Measurements from ENCODE around the gene MRPS7.

The MRPS7 gene

DNA sequence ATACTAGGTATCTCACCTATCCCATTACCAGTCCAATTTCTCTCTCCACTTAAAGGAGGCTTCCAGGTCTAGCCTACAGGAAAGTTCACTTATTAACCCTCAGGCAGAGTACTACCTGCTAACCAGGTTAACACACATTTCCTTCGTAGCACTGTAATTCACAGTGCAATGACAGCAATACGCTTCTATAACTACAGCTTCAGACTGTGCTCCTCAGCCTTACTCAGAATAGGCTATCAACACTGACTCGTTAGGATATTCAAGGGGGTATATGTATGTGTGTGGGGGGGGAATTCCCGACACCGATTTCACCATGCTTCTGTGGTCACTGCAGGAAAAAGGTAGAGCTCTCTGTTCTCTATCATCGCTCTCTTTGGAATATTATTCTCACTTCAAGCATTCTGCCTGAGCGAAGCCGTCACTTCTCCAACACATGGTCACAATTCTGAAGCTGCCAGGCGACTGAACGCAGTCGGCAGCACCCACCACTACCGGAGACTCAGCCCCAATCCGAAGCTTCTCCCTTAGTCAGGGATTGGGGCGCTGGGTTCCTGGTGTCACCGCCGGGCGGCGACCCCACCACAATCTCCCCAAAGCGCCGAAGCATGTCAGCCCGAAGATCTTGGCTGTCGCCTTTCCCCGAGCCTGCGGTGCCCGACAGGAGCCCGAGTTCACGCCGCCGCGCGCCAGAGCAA lies 891 bp upstream of the MRPS7 start:
- peak overlapping the region; percentile 82 for H2AFZ ChIP-seq (ENCODE audit: low read length)
- H4K20me1 ChIP-seq (ENCODE audit: insufficient read depth, low read length, poor library complexity, severe bottlenecking): peaks cover 13% of the 10 kb centered on the region
- H3K9ac ChIP-seq (ENCODE audit: low read depth, low read length, poor library complexity, severe bottlenecking): peak overlapping the region; percentile 94
- H3K36me3 ChIP-seq (ENCODE audit: insufficient read depth, low read length): peaks cover 6% of the 10 kb centered on the region; the same call in 1 of the 2 replicates
- TF ChIP-seq, protein P1, sequence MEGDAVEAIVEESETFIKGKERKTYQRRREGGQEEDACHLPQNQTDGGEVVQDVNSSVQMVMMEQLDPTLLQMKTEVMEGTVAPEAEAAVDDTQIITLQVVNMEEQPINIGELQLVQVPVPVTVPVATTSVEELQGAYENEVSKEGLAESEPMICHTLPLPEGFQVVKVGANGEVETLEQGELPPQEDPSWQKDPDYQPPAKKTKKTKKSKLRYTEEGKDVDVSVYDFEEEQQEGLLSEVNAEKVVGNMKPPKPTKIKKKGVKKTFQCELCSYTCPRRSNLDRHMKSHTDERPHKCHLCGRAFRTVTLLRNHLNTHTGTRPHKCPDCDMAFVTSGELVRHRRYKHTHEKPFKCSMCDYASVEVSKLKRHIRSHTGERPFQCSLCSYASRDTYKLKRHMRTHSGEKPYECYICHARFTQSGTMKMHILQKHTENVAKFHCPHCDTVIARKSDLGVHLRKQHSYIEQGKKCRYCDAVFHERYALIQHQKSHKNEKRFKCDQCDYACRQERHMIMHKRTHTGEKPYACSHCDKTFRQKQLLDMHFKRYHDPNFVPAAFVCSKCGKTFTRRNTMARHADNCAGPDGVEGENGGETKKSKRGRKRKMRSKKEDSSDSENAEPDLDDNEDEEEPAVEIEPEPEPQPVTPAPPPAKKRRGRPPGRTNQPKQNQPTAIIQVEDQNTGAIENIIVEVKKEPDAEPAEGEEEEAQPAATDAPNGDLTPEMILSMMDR (conservative IDR thresholded peaks at IDR 0.05; ENCODE audit: low read length): 0 out of 2 replicates have a peak, but pooled peaks have one; percentile 11
- no peak for TF ChIP-seq EZH2phosphoT487 (IDR thresholded peaks at IDR 0.05; ENCODE audit: borderline replicate concordance)
- no peaks in the 10 kb centered on the region for H3K9me2 ChIP-seq (replicated peaks; ENCODE audit: low read depth, low read length)
- H3K4me3 ChIP-seq (ENCODE audit: low read length, poor library complexity, severe bottlenecking): peak overlapping the region; percentile 93
- peaks cover 53% of the 10 kb centered on the region for H3K79me2 ChIP-seq (ENCODE audit: insufficient read depth, low read length)
- H3K27me3 ChIP-seq (ENCODE audit: insufficient read depth, low read length, poor library complexity, severe bottlenecking): no peaks in the 10 kb centered on the region
- no peaks in the 10 kb centered on the region for H3F3A ChIP-seq (ENCODE audit: low read depth)
- peak overlapping the region; percentile 98 for H3K4me2 ChIP-seq (ENCODE audit: low read depth, low read length, poor library complexity, severe bottlenecking)
- H3K9me3 ChIP-seq (ENCODE audit: insufficient read depth, low read depth, low read length): no peaks in the 10 kb centered on the region
- H3K4me1 ChIP-seq (ENCODE audit: insufficient read depth, low read length, poor library complexity, severe bottlenecking): peaks cover 22% of the 10 kb centered on the region

DNA sequence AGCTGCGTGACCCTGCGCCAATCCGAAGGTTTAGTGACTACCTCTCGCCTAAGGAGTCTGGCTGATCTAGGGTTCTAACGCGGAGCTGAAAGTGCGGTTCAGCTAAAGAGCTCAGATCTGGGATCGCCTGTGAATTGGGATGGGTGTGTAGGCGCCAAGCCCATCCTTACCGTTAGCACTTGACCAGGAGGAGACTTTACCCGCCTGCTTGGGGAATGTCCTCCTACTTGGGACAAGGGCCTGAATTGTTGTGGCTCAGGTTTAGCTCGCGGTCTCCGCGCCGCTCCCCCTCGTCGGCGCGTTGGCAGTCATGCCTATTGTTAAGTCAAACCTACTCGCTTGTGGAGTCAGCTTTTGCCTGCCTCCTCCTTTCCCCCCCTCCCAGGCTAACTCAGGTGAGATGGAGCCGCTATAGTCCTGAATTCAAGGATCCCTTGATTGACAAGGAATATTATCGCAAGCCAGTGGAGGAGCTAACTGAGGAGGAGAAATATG lies 480 bp downstream of the MRPS7 start:
- H4K20me1 ChIP-seq (ENCODE audit: insufficient read depth, low read length, poor library complexity, severe bottlenecking): peaks cover 13% of the 10 kb centered on the region
- H3K36me3 ChIP-seq (ENCODE audit: insufficient read depth, low read length): peaks cover 16% of the 10 kb centered on the region; the same call in 1 of the 2 replicates
- H3K9me2 ChIP-seq (replicated peaks; ENCODE audit: low read depth, low read length): no peaks in the 10 kb centered on the region
- H2AFZ ChIP-seq (ENCODE audit: low read length): peak overlapping the region; percentile 82
- peak overlapping the region; percentile 93 for H3K4me3 ChIP-seq (ENCODE audit: low read length, poor library complexity, severe bottlenecking)
- H3K4me1 ChIP-seq (ENCODE audit: insufficient read depth, low read length, poor library complexity, severe bottlenecking): peaks cover 22% of the 10 kb centered on the region
- no peaks in the 10 kb centered on the region for H3K27me3 ChIP-seq (ENCODE audit: insufficient read depth, low read length, poor library complexity, severe bottlenecking)
- H3K9me3 ChIP-seq (ENCODE audit: insufficient read depth, low read depth, low read length): no peaks in the 10 kb centered on the region
- peaks cover 53% of the 10 kb centered on the region for H3K79me2 ChIP-seq (ENCODE audit: insufficient read depth, low read length)
- no peak for TF ChIP-seq EZH2phosphoT487 (IDR thresholded peaks at IDR 0.05; ENCODE audit: borderline replicate concordance)
- TF ChIP-seq, protein P1 (conservative IDR thresholded peaks at IDR 0.05; ENCODE audit: low read length): no peak
- H3K9ac ChIP-seq (ENCODE audit: low read depth, low read length, poor library complexity, severe bottlenecking): peak overlapping the region; percentile 94
- peak overlapping the region; percentile 84 for H3K4me2 ChIP-seq (ENCODE audit: low read depth, low read length, poor library complexity, severe bottlenecking)
- no peaks in the 10 kb centered on the region for H3F3A ChIP-seq (ENCODE audit: low read depth)

DNA sequence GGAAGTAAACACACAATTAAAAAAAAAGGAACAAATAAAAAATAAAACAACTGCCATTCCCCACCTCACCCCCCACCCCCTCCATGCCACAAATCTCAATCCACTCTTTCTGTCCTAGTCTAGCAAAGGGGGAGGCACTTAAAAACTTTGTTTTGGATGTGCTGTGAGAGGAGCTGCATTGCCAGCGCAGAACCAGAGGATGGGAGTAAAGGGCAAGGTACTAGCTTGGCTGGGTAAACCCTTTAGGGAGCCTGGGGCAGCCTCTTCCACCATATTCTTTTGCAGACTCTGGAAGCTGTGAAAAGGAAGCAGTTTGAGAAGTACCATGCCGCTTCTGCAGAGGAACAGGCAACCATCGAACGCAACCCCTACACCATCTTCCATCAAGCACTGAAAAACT lies 1.4 kb downstream of the MRPS7 start:
- Histone ChIP-seq H3K4me1 (ENCODE audit: insufficient read depth, low read length, poor library complexity, severe bottlenecking) (peaks cover 22% of the 10 kb centered on the region), H3K36me3 (ENCODE audit: insufficient read depth, low read length) (peaks cover 16% of the 10 kb centered on the region; the same call in 1 of the 2 replicates), H4K20me1 (ENCODE audit: insufficient read depth, low read length, poor library complexity, severe bottlenecking) (peaks cover 13% of the 10 kb centered on the region), H3K9me3 (ENCODE audit: insufficient read depth, low read depth, low read length) (no peaks in the 10 kb centered on the region), H3K27me3 (ENCODE audit: insufficient read depth, low read length, poor library complexity, severe bottlenecking) (no peaks in the 10 kb centered on the region), H3K9ac (ENCODE audit: low read depth, low read length, poor library complexity, severe bottlenecking) (peak overlapping the region; percentile 94), H3K4me2 (ENCODE audit: low read depth, low read length, poor library complexity, severe bottlenecking) (peak overlapping the region; percentile 84), H3F3A (ENCODE audit: low read depth) (no peaks in the 10 kb centered on the region), H3K9me2 (replicated peaks; ENCODE audit: low read depth, low read length) (no peaks in the 10 kb centered on the region), H3K79me2 (ENCODE audit: insufficient read depth, low read length) (peaks cover 52% of the 10 kb centered on the region), H3K4me3 (ENCODE audit: low read length, poor library complexity, severe bottlenecking) (peak overlapping the region; percentile 93), H2AFZ (ENCODE audit: low read length) (no peak overlapping the region)
- TF ChIP-seq EZH2phosphoT487 (IDR thresholded peaks at IDR 0.05; ENCODE audit: borderline replicate concordance): no peak
- TF ChIP-seq, protein P1 (conservative IDR thresholded peaks at IDR 0.05; ENCODE audit: low read length): 0 out of 2 replicates have a peak, but pooled peaks have one; percentile 18
